Pancreas (tissue), 8 donors: ENCODE data around the gene VIPAS39. TPM values are rescaled to one million over a fixed set of nuclear protein-coding genes. Genes with fewer than 3 reads are reported as not detected.

ENCODE experiments used
- polyA plus RNA-seq, 2 donors: library from polyadenylated mRNA; stranded (reverse); fragments of 200-250 nt; gene quantifications; one replicate each; pipeline ENCODE4 v1.2.3, GENCODE V29; 2013
- total RNA-seq, 6 donors: library from RNA; stranded (reverse); fragmentation: NEBNext Ultra II Directional in 4 of 6; extraction: Animal tissue kit (Norgen Biotek cat#: 25700) in 4 of 6; gene quantifications; one replicate each; pipeline versions ENCODE4 v1.2.1 to v1.2.4, GENCODE V29; 2021 to 2023
- donor health status: healthy with polysubstance abuse.
- donor health status: DM: no; HTN: no; CAD: no; lungs with moderate emphysema.
- donor health status: DM: no; HTN: no; CAD: no.
- donor health status: Bipolar disorder and iron deficiency.
- donor health status: DM: yes; HTN: yes; CAD: no.
- donor health status: DM: no; HTN: no; CAD: no.
- donor health status: DM: no; HTN: no; CAD: no.
- donor health status: DM: yes; HTN: yes; CAD: no.

The VIPAS39 gene
- total and polyA plus RNA-seq, 8 donors, result 6.1 to 12.5 (median 7.7) TPM

Other genes starting within 250 kb of the VIPAS39 start
- gene NGB, start 186.4 kb downstream of the VIPAS39 start, total RNA-seq, result 1 to 10 TPM in 1 of 6 donors, under 1 TPM in 3, not detected in 2; 0.13 to 3.4 (median 0.31) TPM
- under 1 TPM in 1 of 2 donors, not detected in 1; 0.38 TPM for gene NGB, start 186.4 kb downstream of the VIPAS39 start, polyA plus RNA-seq
- 10 to 100 TPM; 11.9 to 26.2 (median 14.7) TPM for gene POMT2, start 136.7 kb downstream of the VIPAS39 start, total RNA-seq
- gene POMT2, start 136.7 kb downstream of the VIPAS39 start, polyA plus RNA-seq, result 10 to 100 TPM; 27.5 to 29.5 TPM
- gene GSTZ1, start 136.6 kb downstream of the VIPAS39 start, total RNA-seq, result 10 to 100 TPM in 2 of 6 donors, 1 to 10 TPM in 4; 6.3 to 13.2 (median 8.5) TPM
- gene GSTZ1, start 136.6 kb downstream of the VIPAS39 start, polyA plus RNA-seq, result 10 to 100 TPM; 16.8 to 18.4 TPM
- gene TMED8, start 80.5 kb downstream of the VIPAS39 start, total RNA-seq, result 1 to 10 TPM; 4.4 to 7.0 (median 5.8) TPM
- gene TMED8, start 80.5 kb downstream of the VIPAS39 start, polyA plus RNA-seq, result 1 to 10 TPM; 2.7 to 9.6 TPM
- gene SAMD15, start 80.2 kb downstream of the VIPAS39 start, total RNA-seq, result 1 to 10 TPM in 1 of 6 donors, under 1 TPM in 5; 0.28 to 1.5 (median 0.92) TPM
- 1 to 10 TPM in 1 of 2 donors, under 1 TPM in 1; 0.49 to 1.5 TPM for gene SAMD15, start 80.2 kb downstream of the VIPAS39 start, polyA plus RNA-seq
- under 1 TPM; 0.16 to 0.58 (median 0.43) TPM for gene NOXRED1, start 34.1 kb downstream of the VIPAS39 start, total RNA-seq
- under 1 TPM; 0.30 to 0.77 TPM for gene NOXRED1, start 34.1 kb downstream of the VIPAS39 start, polyA plus RNA-seq
- gene AHSA1, start 492 bp upstream of the VIPAS39 start, total RNA-seq, result 10 to 100 TPM; 23.2 to 64.3 (median 33.0) TPM
- 10 to 100 TPM; 36.0 to 43.9 TPM for gene AHSA1, start 492 bp upstream of the VIPAS39 start, polyA plus RNA-seq
- not detected for gene ISM2, start 41.2 kb upstream of the VIPAS39 start, total RNA-seq
- gene ISM2, start 41.2 kb upstream of the VIPAS39 start, polyA plus RNA-seq, result not detected
- gene SPTLC2, start 159.0 kb upstream of the VIPAS39 start, total RNA-seq, result 10 to 100 TPM in 3 of 6 donors, 1 to 10 TPM in 3; 8.2 to 19.4 (median 11.1) TPM
- 1 to 10 TPM; 3.2 to 3.9 TPM for gene SPTLC2, start 159.0 kb upstream of the VIPAS39 start, polyA plus RNA-seq